ENCODE data around the gene SLC38A6. TPM values are rescaled to one million over a fixed set of nuclear protein-coding genes. Genes with fewer than 3 reads are reported as not detected.

SLC38A6 gene
- total RNA-seq, 2 experiments from 2014 or later, result 9.4 to 10.0 TPM

GRCh38 chr14:60964904-60965303, 16.1 kb upstream of the SLC38A6 start:
- ATAC-seq (ENCODE audit: poor library complexity) (no peak), DNase-seq (no peak)
- no peak overlapping the region for H3K4me3 ChIP-seq (ENCODE audit: low read length)
- H3K36me3 ChIP-seq (ENCODE audit: insufficient read depth, low read length), result no peaks in the 10 kb centered on the region
- H3K9me3 Mint-ChIP-seq, result peaks cover 2% of the 10 kb centered on the region
- intact Hi-C loops (cut with DNase I, micrococcal nuclease), result no loop called here
- ChIA-PET CTCF (no interaction called here), POLR2A (no interaction called here)
- H3K36me3 Mint-ChIP-seq (ENCODE audit: low read depth), result peaks cover 15% of the 10 kb centered on the region
- H3K9me3 ChIP-seq (ENCODE audit: control insufficient read depth in 1 of 2, insufficient read depth in 1 of 2, low read length in 2 of 2), result no peaks in the 10 kb centered on the region
- H3K27me3 ChIP-seq (ENCODE audit: control insufficient read depth in 1 of 2, insufficient read depth in 2 of 2, low read length in 2 of 2), result no peaks in the 10 kb centered on the region
- no peaks in the 10 kb centered on the region for H3K27me3 Mint-ChIP-seq
- no peak overlapping the region for H3K4me3 Mint-ChIP-seq
- no peak for TF ChIP-seq CTCF (IDR thresholded peaks at IDR 0.05)
- H3K4me1 Mint-ChIP-seq (ENCODE audit: low read depth), result no peaks in the 10 kb centered on the region
- H3K4me1 ChIP-seq (ENCODE audit: insufficient read depth, low read length), result no peaks in the 10 kb centered on the region
- no peak overlapping the region for H3K27ac Mint-ChIP-seq
- no peak overlapping the region for H3K27ac ChIP-seq (ENCODE audit: low read depth in 1 of 2, low read length in 2 of 2)

GRCh38 chr14:60965402-60965801, 15.6 kb upstream of the SLC38A6 start:
- Mint-ChIP-seq H3K27me3 (no peaks in the 10 kb centered on the region), H3K9me3 (no peaks in the 10 kb centered on the region), H3K27ac (no peak overlapping the region), H3K4me1 (ENCODE audit: low read depth) (no peaks in the 10 kb centered on the region), H3K36me3 (ENCODE audit: low read depth) (peaks cover 10% of the 10 kb centered on the region), H3K4me3 (no peak overlapping the region)
- CTCF ChIA-PET, result no interaction called here
- H3K4me1 ChIP-seq (ENCODE audit: insufficient read depth, low read length), result no peaks in the 10 kb centered on the region
- TF ChIP-seq CTCF (IDR thresholded peaks at IDR 0.05), result no peak
- no peak overlapping the region for H3K4me3 ChIP-seq (ENCODE audit: low read length)
- H3K9me3 ChIP-seq (ENCODE audit: control insufficient read depth in 1 of 2, insufficient read depth in 1 of 2, low read length in 2 of 2), result no peaks in the 10 kb centered on the region
- ATAC-seq (ENCODE audit: poor library complexity) (no peak), DNase-seq (no peak)
- H3K36me3 ChIP-seq (ENCODE audit: insufficient read depth, low read length), result no peaks in the 10 kb centered on the region
- H3K27ac ChIP-seq (ENCODE audit: low read depth in 1 of 2, low read length in 2 of 2), result no peak overlapping the region
- intact Hi-C loops (cut with DNase I, micrococcal nuclease), result no loop called here
- H3K27me3 ChIP-seq (ENCODE audit: control insufficient read depth in 1 of 2, insufficient read depth in 2 of 2, low read length in 2 of 2), result no peaks in the 10 kb centered on the region
- POLR2A ChIA-PET, result no interaction called here

GRCh38 chr14:60968099-60968498, 12.9 kb upstream of the SLC38A6 start:
- ChIA-PET POLR2A (interaction anchor here (1.4 kb wide), 1 partner anchor 13 kb away, joined by 3 read pairs; the partner anchor contains the start of genes SLC38A6 and TRMT5), CTCF (interaction anchor here (1.3 kb wide), 1 partner anchor 11 kb away, joined by 3 read pairs; no protein-coding TSS in a partner anchor)
- Histone ChIP-seq H3K36me3 (ENCODE audit: insufficient read depth, low read length) (no peaks in the 10 kb centered on the region), H3K9me3 (ENCODE audit: control insufficient read depth in 1 of 2, insufficient read depth in 1 of 2, low read length in 2 of 2) (no peaks in the 10 kb centered on the region), H3K4me1 (ENCODE audit: insufficient read depth, low read length) (no peaks in the 10 kb centered on the region), H3K27ac (ENCODE audit: low read depth in 1 of 2, low read length in 2 of 2) (no peak overlapping the region), H3K27me3 (ENCODE audit: control insufficient read depth in 1 of 2, insufficient read depth in 2 of 2, low read length in 2 of 2) (no peaks in the 10 kb centered on the region), H3K4me3 (ENCODE audit: low read length) (no peak overlapping the region)
- Mint-ChIP-seq H3K27ac (no peak overlapping the region), H3K27me3 (no peaks in the 10 kb centered on the region), H3K9me3 (no peaks in the 10 kb centered on the region), H3K4me3 (no peak overlapping the region), H3K36me3 (ENCODE audit: low read depth) (peaks cover 8% of the 10 kb centered on the region), H3K4me1 (ENCODE audit: low read depth) (no peaks in the 10 kb centered on the region)
- no peak for DNase-seq
- intact Hi-C loops (cut with DNase I, micrococcal nuclease), result no loop called here
- no peak for ATAC-seq (ENCODE audit: poor library complexity)
- no peak for TF ChIP-seq CTCF (IDR thresholded peaks at IDR 0.05)
